HG03064 (cell line): ENCODE results near the gene STT3B.
"Not testable (repeated sequence)": the region's sequence is repeated elsewhere in the genome, so short reads cannot be mapped to it uniquely, and the experiment has no call there.

Source experiments
- ATAC-seq: cut with Tn5 transposase; IDR thresholded peaks from one replicate; pipeline ENCODE4 v1.9.1; 2021; ENCODE audit warnings: low read depth; ENCODE audit not compliant: unreplicated experiment

STT3B gene

GRCh38 chr3:31581660-31582059 is 48.9 kb downstream of the STT3B start:
- no peak for ATAC-seq

- no peak for ATAC-seq
Observed at GRCh38 chr3:31589228-31589627, 56.5 kb downstream of the STT3B start.

- no peak for ATAC-seq
Observed at GRCh38 chr3:31590650-31591049, 57.9 kb downstream of the STT3B start.

GRCh38 chr3:31592764-31593163 is 60.0 kb downstream of the STT3B start:
- ATAC-seq: no peak

GRCh38 chr3:31596176-31596575 is 63.5 kb downstream of the STT3B start:
- no peak for ATAC-seq

GRCh38 chr3:31600431-31600830 is 67.7 kb downstream of the STT3B start:
- no peak for ATAC-seq

GRCh38 chr3:31605333-31605732 is 72.6 kb downstream of the STT3B start:
- ATAC-seq: not testable (repeated sequence)

- ATAC-seq: no peak
Observed at GRCh38 chr3:31606453-31606852, 73.7 kb downstream of the STT3B start.

GRCh38 chr3:31610700-31611275 is 78.1 kb downstream of the STT3B start:
- no peak for ATAC-seq

GRCh38 chr3:31613177-31613576 is 80.5 kb downstream of the STT3B start:
- no peak for ATAC-seq

- ATAC-seq: no peak
Observed at GRCh38 chr3:31613654-31614053, 80.9 kb downstream of the STT3B start.

GRCh38 chr3:31614162-31614921 is 81.6 kb downstream of the STT3B start:
- ATAC-seq: no peak

- ATAC-seq: no peak
Observed at GRCh38 chr3:31615071-31615875, 82.5 kb downstream of the STT3B start.

- ATAC-seq: no peak
Observed at GRCh38 chr3:31616711-31617110, 84.0 kb downstream of the STT3B start.

- no peak for ATAC-seq
Observed at GRCh38 chr3:31620656-31621055, 87.9 kb downstream of the STT3B start.

- no peak for ATAC-seq
Observed at GRCh38 chr3:31621314-31621713, 88.6 kb downstream of the STT3B start.

GRCh38 chr3:31622636-31623288 is 90.0 kb downstream of the STT3B start:
- peak; percentile 63 for ATAC-seq

GRCh38 chr3:31624083-31624709 is 91.5 kb downstream of the STT3B start:
- ATAC-seq: no peak

GRCh38 chr3:31625358-31625757 is 92.6 kb downstream of the STT3B start:
- no peak for ATAC-seq

GRCh38 chr3:31629054-31629453 is 96.3 kb downstream of the STT3B start:
- no peak for ATAC-seq

- ATAC-seq: no peak
Observed at GRCh38 chr3:31634476-31634875, 101.8 kb downstream of the STT3B start.
